ENCODE measurements around the gene FERD3L.

GRCh38 chr7:19104811-19105210 lies 40.4 kb downstream of the FERD3L start:
- no peak for TF ChIP-seq POLR2AphosphoS5 (IDR thresholded peaks at IDR 0.05; ENCODE audit: insufficient read depth, low read depth, low read length)
- no peak for TF ChIP-seq POLR2A (IDR thresholded peaks at IDR 0.05; ENCODE audit: low read depth, low read length)
- no peak for TF ChIP-seq CTCF (IDR thresholded peaks at IDR 0.05; ENCODE audit: extremely low read depth in 1 of 2, insufficient read depth in 1 of 2, low read depth in 1 of 2, low read length in 2 of 2)
- no peak for TF ChIP-seq MYC (IDR thresholded peaks at IDR 0.05; ENCODE audit: low read depth, low read length)
- TF ChIP-seq EZH2 (IDR thresholded peaks at IDR 0.05; ENCODE audit: borderline replicate concordance, low read depth, low read length, severe bottlenecking) = no peak

Measured in endothelial cell of umbilical vein (primary cell).